ENCODE data around the gene PTPRR. TPM values are rescaled to one million over a fixed set of nuclear protein-coding genes. Genes with fewer than 3 reads are reported as not detected.

PTPRR gene
- total and polyA plus RNA-seq, 2 donors (not counting 1 experiment from before 2014, with no cell fraction given) = not detected

- Histone ChIP-seq H3K9me3 (ENCODE audit: control extremely low read depth in 1 of 3, control insufficient read depth in 2 of 3, insufficient read depth in 1 of 3, low read length in 2 of 3) (no peaks in the 10 kb centered on the region), H3K27me3 (replicated peaks in 1 of 4; ENCODE audit: control extremely low read depth in 1 of 4, control insufficient read depth in 3 of 4, insufficient read depth in 4 of 4, low read length in 3 of 4) (no peaks in the 10 kb centered on the region), H3K9ac (ENCODE audit: low read length) (no peak overlapping the region), H4K20me1 (ENCODE audit: control insufficient read depth, insufficient read depth, low read length, poor library complexity, severe bottlenecking) (no peaks in the 10 kb centered on the region), H3K27ac (ENCODE audit: low read length in 2 of 2) (no peak overlapping the region), H3K4me2 (replicated peaks; ENCODE audit: low read depth, low read length, poor library complexity, severe bottlenecking) (no peak overlapping the region), H3K4me3 (ENCODE audit: control extremely low read depth in 1 of 5, extremely low read depth in 1 of 5, insufficient read depth in 1 of 5, low read depth in 2 of 5, low read length in 4 of 5) (no peak overlapping the region), H3K4me1 (ENCODE audit: control insufficient read depth in 2 of 2, insufficient read depth in 2 of 2, low read length in 2 of 2) (no peaks in the 10 kb centered on the region), H3K36me3 (replicated peaks in 1 of 2; ENCODE audit: control extremely low read depth in 1 of 2, control insufficient read depth in 1 of 2, extremely low read depth in 1 of 2, insufficient read depth in 2 of 2, low read length in 1 of 2) (no peaks in the 10 kb centered on the region), H2AFZ (ENCODE audit: insufficient read depth, low read depth, low read length, poor library complexity, severe bottlenecking) (no peak overlapping the region), H3K79me2 (ENCODE audit: control insufficient read depth, insufficient read depth, low read length) (no peaks in the 10 kb centered on the region)
- Mint-ChIP-seq H3K27me3 (peaks cover 3% of the 10 kb centered on the region), H3K4me1 (no peaks in the 10 kb centered on the region), H3K27ac (no peak overlapping the region), H3K4me3 (no peak overlapping the region), H3K9me3 (ENCODE audit: insufficient read depth) (no peaks in the 10 kb centered on the region)
- POLR2A ChIA-PET = no interaction called here
- intact Hi-C loops (cut with micrococcal nuclease) = no loop called here
- DNase-seq = no peak
- ATAC-seq (ENCODE audit: low read depth) = no peak
- 89% methylated on average over 1 of the region's 2 CpGs for WGBS (ENCODE audit: insufficient coverage)
- CTCF ChIA-PET = no interaction called here
- TF ChIP-seq CTCF (IDR thresholded peaks at IDR 0.05) = no peak
- no peak for TF ChIP-seq EZH2 (IDR thresholded peaks at IDR 0.05; ENCODE audit: borderline replicate concordance, insufficient read depth, low read depth, low read length, poor library complexity, severe bottlenecking)
Measured at GRCh38 chr12:70667253-70667652, 253.3 kb downstream of the PTPRR start.

- DNase-seq (no peak), ATAC-seq (ENCODE audit: low read depth) (no peak)
- Mint-ChIP-seq H3K27ac (no peak overlapping the region), H3K9me3 (ENCODE audit: insufficient read depth) (no peaks in the 10 kb centered on the region), H3K4me1 (peaks cover 4% of the 10 kb centered on the region), H3K27me3 (peaks cover 3% of the 10 kb centered on the region), H3K4me3 (no peak overlapping the region)
- ChIA-PET POLR2A (no interaction called here), CTCF (no interaction called here)
- Histone ChIP-seq H3K9me3 (ENCODE audit: control extremely low read depth in 1 of 3, control insufficient read depth in 2 of 3, insufficient read depth in 1 of 3, low read length in 2 of 3) (no peaks in the 10 kb centered on the region), H3K4me3 (ENCODE audit: control extremely low read depth in 1 of 5, extremely low read depth in 1 of 5, insufficient read depth in 1 of 5, low read depth in 2 of 5, low read length in 4 of 5) (no peak overlapping the region), H3K36me3 (replicated peaks in 1 of 2; ENCODE audit: control extremely low read depth in 1 of 2, control insufficient read depth in 1 of 2, extremely low read depth in 1 of 2, insufficient read depth in 2 of 2, low read length in 1 of 2) (no peaks in the 10 kb centered on the region), H3K9ac (ENCODE audit: low read length) (no peak overlapping the region), H3K27me3 (replicated peaks in 1 of 4; ENCODE audit: control extremely low read depth in 1 of 4, control insufficient read depth in 3 of 4, insufficient read depth in 4 of 4, low read length in 3 of 4) (no peaks in the 10 kb centered on the region), H3K27ac (ENCODE audit: low read length in 2 of 2) (no peak overlapping the region), H3K79me2 (ENCODE audit: control insufficient read depth, insufficient read depth, low read length) (no peaks in the 10 kb centered on the region), H2AFZ (ENCODE audit: insufficient read depth, low read depth, low read length, poor library complexity, severe bottlenecking) (no peak overlapping the region), H4K20me1 (ENCODE audit: control insufficient read depth, insufficient read depth, low read length, poor library complexity, severe bottlenecking) (no peaks in the 10 kb centered on the region), H3K4me1 (ENCODE audit: control insufficient read depth in 2 of 2, insufficient read depth in 2 of 2, low read length in 2 of 2) (no peaks in the 10 kb centered on the region), H3K4me2 (replicated peaks; ENCODE audit: low read depth, low read length, poor library complexity, severe bottlenecking) (no peak overlapping the region)
- WGBS (ENCODE audit: insufficient coverage) = no CpG with 5 or more reads among the region's 1 CpG
- intact Hi-C loops (cut with micrococcal nuclease) = no loop called here
- no peak for TF ChIP-seq EZH2 (IDR thresholded peaks at IDR 0.05; ENCODE audit: borderline replicate concordance, insufficient read depth, low read depth, low read length, poor library complexity, severe bottlenecking)
- TF ChIP-seq CTCF (IDR thresholded peaks at IDR 0.05) = no peak
Measured at GRCh38 chr12:70666364-70666763, 254.2 kb downstream of the PTPRR start.

All from B cell (primary cell).